Liver (tissue), 9 donors: Measurements from ENCODE around the gene GALNTL6. TPM values are rescaled to one million over a fixed set of nuclear protein-coding genes. Genes with fewer than 3 reads are reported as not detected.

ENCODE experiments used
- DNase-seq: peaks from one replicate; pipeline ENCODE4 v3.0.0-alpha.2; 2017; ENCODE audit warnings: low spot score
- H3K27ac ChIP-seq, 2 donors: one replicate each; pipeline ENCODE4 v1.7.0; 2013; ENCODE audit warnings: inconsistent platforms in 2 of 2, low read length in 2 of 2, control low read depth in 1 of 2, low read depth in 1 of 2, mild to moderate bottlenecking in 1 of 2
- H3K27me3 ChIP-seq, 4 donors: one replicate each; pipeline versions ENCODE4 v1.6.1 to v1.7.0; 2013; ENCODE audit warnings: low read length in 3 of 4, inconsistent platforms in 1 of 4, mild to moderate bottlenecking in 1 of 4, moderate library complexity in 1 of 4; ENCODE audit not compliant: control insufficient read depth in 4 of 4, insufficient read depth in 4 of 4
- H3K36me3 ChIP-seq, 4 donors: one replicate each; pipeline versions ENCODE4 v1.6.1 to v1.7.0; 2013; ENCODE audit warnings: low read length in 3 of 4, mild to moderate bottlenecking in 3 of 4, low read depth in 1 of 4, moderate library complexity in 1 of 4; ENCODE audit not compliant: control insufficient read depth in 4 of 4, insufficient read depth in 3 of 4
- H3K4me1 ChIP-seq, 4 donors: one replicate each; pipeline versions ENCODE4 v1.6.1 to v1.7.0; 2013; ENCODE audit warnings: low read length in 3 of 4, mild to moderate bottlenecking in 3 of 4, moderate library complexity in 1 of 4; ENCODE audit not compliant: control insufficient read depth in 4 of 4, insufficient read depth in 4 of 4
- H3K4me3 ChIP-seq, 3 donors: one replicate each; pipeline versions ENCODE4 v1.6.1 to v1.7.0; 2013; ENCODE audit warnings: low read length in 3 of 3, control low read depth in 1 of 3, low read depth in 1 of 3, mild to moderate bottlenecking in 1 of 3
- H3K9ac ChIP-seq, 2 donors: one replicate each; pipeline ENCODE4 v1.7.0; 2013; ENCODE audit warnings: low read length in 2 of 2, mild to moderate bottlenecking in 2 of 2, moderate library complexity in 2 of 2, control low read depth in 1 of 2, low read depth in 1 of 2
- H3K9me3 ChIP-seq, 4 donors: one replicate each; pipeline versions ENCODE4 v1.6.1 to v1.7.0; 2013; ENCODE audit warnings: low read length in 3 of 4; ENCODE audit not compliant: control insufficient read depth in 4 of 4
- ATF3 ChIP-seq: IDR thresholded peaks from 2 replicates; pipeline ENCODE4 v1.6.1; 2016; ENCODE audit warnings: antibody characterized with exemption
- FOXA1 ChIP-seq: IDR thresholded peaks from 2 replicates; pipeline ENCODE4 v1.6.1; 2016; ENCODE audit warnings: antibody characterized with exemption
- FOXA2 ChIP-seq: IDR thresholded peaks from 2 replicates; pipeline ENCODE4 v1.6.1; 2016; ENCODE audit warnings: antibody characterized with exemption
- GABPA ChIP-seq, 2 donors: IDR thresholded peaks in 1 of 2; conservative IDR thresholded peaks in 1 of 2; 2 replicates each; pipeline ENCODE4 v1.6.1; 2016; ENCODE audit warnings: antibody characterized with exemption in 2 of 2, mild to moderate bottlenecking in 1 of 2, moderate library complexity in 1 of 2
- HNF4A ChIP-seq, 2 donors: conservative IDR thresholded peaks; 2 replicates each; pipeline ENCODE4 v1.6.1; 2016; ENCODE audit warnings: antibody characterized with exemption in 2 of 2, mild to moderate bottlenecking in 2 of 2
- JUND ChIP-seq, 2 donors: IDR thresholded peaks; 2 replicates each; pipeline ENCODE4 v1.6.1; 2016; ENCODE audit warnings: antibody characterized with exemption in 2 of 2
- MAX ChIP-seq: IDR thresholded peaks from 2 replicates; pipeline ENCODE4 v1.6.1; 2016; ENCODE audit warnings: antibody characterized with exemption
- NR2F2 ChIP-seq: IDR thresholded peaks from 2 replicates; pipeline ENCODE4 v1.6.1; 2016; ENCODE audit warnings: antibody characterized with exemption
- RAD21 ChIP-seq, 2 donors: IDR thresholded peaks; 2 replicates each; pipeline ENCODE4 v1.6.1; 2016; ENCODE audit warnings: antibody characterized with exemption in 2 of 2, mild to moderate bottlenecking in 2 of 2
- RXRA ChIP-seq, 2 donors: IDR thresholded peaks; 2 replicates each; pipeline ENCODE4 v1.6.1; 2017 to 2018; ENCODE audit warnings: antibody characterized with exemption in 2 of 2, mild to moderate bottlenecking in 1 of 2
- SP1 ChIP-seq: IDR thresholded peaks from 2 replicates; pipeline ENCODE4 v1.6.1; 2018; ENCODE audit warnings: antibody characterized with exemption, mild to moderate bottlenecking
- TAF1 ChIP-seq: conservative IDR thresholded peaks from 2 replicates; pipeline ENCODE4 v1.6.1; 2016; ENCODE audit warnings: antibody characterized with exemption, mild to moderate bottlenecking
- YY1 ChIP-seq: IDR thresholded peaks from 2 replicates; pipeline ENCODE4 v1.6.1; 2016; ENCODE audit warnings: antibody characterized with exemption, mild to moderate bottlenecking
- whole genome bisulfite sequencing: extraction: QIAGEN DNeasy Blood & Tissue Kit; methylation state at CpG from one replicate; pipeline ENCODE4 v1.1.7; 2013; 5-methylcytosine and 5-hydroxymethylcytosine counted together
- polyA plus RNA-seq, 2 donors: library from polyadenylated mRNA; stranded (reverse) in 1 of 2; unstranded in 1 of 2; fragments of 200-250 nt in 1 of 2; fragments of >200 nt in 1 of 2; fragmentation: Nextera tagmentation in 1 of 2; extraction: Ambion mirVana in 1 of 2; gene quantifications; one replicate each; pipeline versions ENCODE4 v1.2.1 to v1.2.3, GENCODE V29; 2013 to 2015
- total RNA-seq, 2 donors: library from RNA; depleted of rRNA; stranded (reverse); fragments of >200 nt; gene quantifications; one replicate each; pipeline ENCODE4 v1.2.3, GENCODE V29; 2014
- TF ChIP-seq, protein P1 (sequence below): IDR thresholded peaks from 2 replicates; pipeline ENCODE4 v1.6.1; 2016; ENCODE audit warnings: antibody characterized with exemption
- donor health status: healthy.
- donor health status: healthy.
- donor health status: healthy.
- donor health status: healthy.
- donor health status: healthy.

The GALNTL6 gene
- total and polyA plus RNA-seq, 4 donors: 0.06 to 0.08 TPM; not detected in 2

- TF ChIP-seq, protein P1, sequence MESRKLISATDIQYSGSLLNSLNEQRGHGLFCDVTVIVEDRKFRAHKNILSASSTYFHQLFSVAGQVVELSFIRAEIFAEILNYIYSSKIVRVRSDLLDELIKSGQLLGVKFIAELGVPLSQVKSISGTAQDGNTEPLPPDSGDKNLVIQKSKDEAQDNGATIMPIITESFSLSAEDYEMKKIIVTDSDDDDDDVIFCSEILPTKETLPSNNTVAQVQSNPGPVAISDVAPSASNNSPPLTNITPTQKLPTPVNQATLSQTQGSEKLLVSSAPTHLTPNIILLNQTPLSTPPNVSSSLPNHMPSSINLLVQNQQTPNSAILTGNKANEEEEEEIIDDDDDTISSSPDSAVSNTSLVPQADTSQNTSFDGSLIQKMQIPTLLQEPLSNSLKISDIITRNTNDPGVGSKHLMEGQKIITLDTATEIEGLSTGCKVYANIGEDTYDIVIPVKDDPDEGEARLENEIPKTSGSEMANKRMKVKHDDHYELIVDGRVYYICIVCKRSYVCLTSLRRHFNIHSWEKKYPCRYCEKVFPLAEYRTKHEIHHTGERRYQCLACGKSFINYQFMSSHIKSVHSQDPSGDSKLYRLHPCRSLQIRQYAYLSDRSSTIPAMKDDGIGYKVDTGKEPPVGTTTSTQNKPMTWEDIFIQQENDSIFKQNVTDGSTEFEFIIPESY: no peak
- TF ChIP-seq RAD21 (IDR thresholded peaks at IDR 0.05) (no peak), YY1 (no peak), MAX (no peak), ATF3 (no peak)
Measured at GRCh38 chr4:172686021-172686420, 872.8 kb downstream of the GALNTL6 start (continued).

GRCh38 chr4:172688534-172688933 is 875.3 kb downstream of the GALNTL6 start:
- Histone ChIP-seq H3K9me3 (peaks cover 0 to 4% (median 3%) of the 10 kb centered on the region in 4 donors), H3K27ac (no peak overlapping the region), H3K4me3 (no peak overlapping the region), H3K4me1 (no peaks in the 10 kb centered on the region), H3K27me3 (no peaks in the 10 kb centered on the region), H3K9ac (no peak overlapping the region), H3K36me3 (no peaks in the 10 kb centered on the region)
- DNase-seq: no peak
- 88% methylated on average over 1 of the region's 1 CpG for WGBS
- TF ChIP-seq FOXA2 (no peak), RAD21 (IDR thresholded peaks at IDR 0.05) (no peak), SP1 (no peak), TAF1 (no peak), YY1 (no peak), FOXA1 (no peak), HNF4A (conservative IDR thresholded peaks at IDR 0.05) (no peak), ATF3 (no peak), GABPA (IDR thresholded peaks at IDR 0.05 in 1 of 2, conservative IDR thresholded peaks at IDR 0.05 in 1 of 2) (no peak), NR2F2 (no peak), JUND (IDR thresholded peaks at IDR 0.05) (no peak), RXRA (IDR thresholded peaks at IDR 0.05) (no peak)
- TF ChIP-seq, protein P1: no peak

GRCh38 chr4:172691552-172691951 is 878.3 kb downstream of the GALNTL6 start:
- peak overlapping the region in 1 of 3 donors; percentile 19 for H3K4me3 ChIP-seq
- H3K9ac ChIP-seq: no peak overlapping the region
- no peaks in the 10 kb centered on the region for H3K4me1 ChIP-seq
- no peak overlapping the region for H3K27ac ChIP-seq
- peaks cover 0 to 4% (median 3%) of the 10 kb centered on the region in 4 donors for H3K9me3 ChIP-seq
- H3K36me3 ChIP-seq: no peaks in the 10 kb centered on the region
- TF ChIP-seq YY1: no peak
- no peak for TF ChIP-seq RAD21 (IDR thresholded peaks at IDR 0.05)
- no peak for TF ChIP-seq NR2F2
- TF ChIP-seq, protein P1: no peak
- no peak for TF ChIP-seq JUND (IDR thresholded peaks at IDR 0.05)
- TF ChIP-seq TAF1: no peak
- TF ChIP-seq GABPA (IDR thresholded peaks at IDR 0.05 in 1 of 2, conservative IDR thresholded peaks at IDR 0.05 in 1 of 2): no peak
- no peak for TF ChIP-seq MAX
- TF ChIP-seq SP1: no peak
- DNase-seq: no peak
- H3K27me3 ChIP-seq: no peaks in the 10 kb centered on the region
